ENCODE results near the gene PLEKHJ1.
"Not testable (repeated sequence)": the region's sequence is repeated elsewhere in the genome, so short reads cannot be mapped to it uniquely, and the experiment has no call there.

Gene PLEKHJ1

GRCh38 chr19:2217591-2217990 lies 18.5 kb downstream of the PLEKHJ1 start:
- DNase-seq, result no peak

GRCh38 chr19:2216361-2217225 lies 19.5 kb downstream of the PLEKHJ1 start:
- no peak for DNase-seq

- peak; percentile 10 for DNase-seq
These were observed 20.8 kb downstream of the PLEKHJ1 start for GRCh38 chr19:2215281-2215751.

GRCh38 chr19:2214251-2214650 lies 21.9 kb downstream of the PLEKHJ1 start:
- DNase-seq, result no peak

GRCh38 chr19:2213799-2214198 lies 22.3 kb downstream of the PLEKHJ1 start:
- DNase-seq, result no peak

- no peak for DNase-seq
These were observed 23.0 kb downstream of the PLEKHJ1 start for GRCh38 chr19:2212861-2213711.

- no peak for DNase-seq
These were observed 25.0 kb downstream of the PLEKHJ1 start for GRCh38 chr19:2210987-2211740.

- no peak for DNase-seq
These were observed 25.9 kb downstream of the PLEKHJ1 start for GRCh38 chr19:2210206-2210605.

- no peak for DNase-seq
These were observed 26.7 kb downstream of the PLEKHJ1 start for GRCh38 chr19:2209408-2209807.

- DNase-seq, result no peak
These were observed 27.2 kb downstream of the PLEKHJ1 start for GRCh38 chr19:2208975-2209374.

GRCh38 chr19:2207991-2208860 lies 27.9 kb downstream of the PLEKHJ1 start:
- DNase-seq, result peak; percentile 18

- no peak for DNase-seq
These were observed 29.1 kb downstream of the PLEKHJ1 start for GRCh38 chr19:2207008-2207407.

- no peak for DNase-seq
These were observed 33.8 kb downstream of the PLEKHJ1 start for GRCh38 chr19:2202366-2202765.

GRCh38 chr19:2201473-2202148 lies 34.5 kb downstream of the PLEKHJ1 start:
- DNase-seq, result no peak

GRCh38 chr19:2200624-2201294 lies 35.4 kb downstream of the PLEKHJ1 start:
- not testable (repeated sequence) for DNase-seq

- DNase-seq, result no peak
These were observed 36.1 kb downstream of the PLEKHJ1 start for GRCh38 chr19:2199861-2200623.

- no peak for DNase-seq
These were observed 36.9 kb downstream of the PLEKHJ1 start for GRCh38 chr19:2199215-2199614.

GRCh38 chr19:2198317-2198716 lies 37.8 kb downstream of the PLEKHJ1 start:
- DNase-seq, result no peak

- no peak for DNase-seq
These were observed 38.9 kb downstream of the PLEKHJ1 start for GRCh38 chr19:2197270-2197669.

GRCh38 chr19:2195914-2196313 lies 40.2 kb downstream of the PLEKHJ1 start:
- DNase-seq, result no peak

All from CD4-positive, alpha-beta T cell treated with Interferon gamma for 1 hour (primary cell).